Measurements from ENCODE around the gene LRBA. TPM values are rescaled to one million over a fixed set of nuclear protein-coding genes. Genes with fewer than 3 reads are reported as not detected.

Gene LRBA
- total and polyA plus RNA-seq, 9 of the 15 experiments (the other 6 are each of a cell fraction or from before 2014, with no cell fraction given), result 24.2 to 88.7 (median 59.7) TPM

GRCh38 chr4:150297861-150298474 lies 717.1 kb downstream of the LRBA start (continued):
- TF ChIP-seq, protein P1, sequence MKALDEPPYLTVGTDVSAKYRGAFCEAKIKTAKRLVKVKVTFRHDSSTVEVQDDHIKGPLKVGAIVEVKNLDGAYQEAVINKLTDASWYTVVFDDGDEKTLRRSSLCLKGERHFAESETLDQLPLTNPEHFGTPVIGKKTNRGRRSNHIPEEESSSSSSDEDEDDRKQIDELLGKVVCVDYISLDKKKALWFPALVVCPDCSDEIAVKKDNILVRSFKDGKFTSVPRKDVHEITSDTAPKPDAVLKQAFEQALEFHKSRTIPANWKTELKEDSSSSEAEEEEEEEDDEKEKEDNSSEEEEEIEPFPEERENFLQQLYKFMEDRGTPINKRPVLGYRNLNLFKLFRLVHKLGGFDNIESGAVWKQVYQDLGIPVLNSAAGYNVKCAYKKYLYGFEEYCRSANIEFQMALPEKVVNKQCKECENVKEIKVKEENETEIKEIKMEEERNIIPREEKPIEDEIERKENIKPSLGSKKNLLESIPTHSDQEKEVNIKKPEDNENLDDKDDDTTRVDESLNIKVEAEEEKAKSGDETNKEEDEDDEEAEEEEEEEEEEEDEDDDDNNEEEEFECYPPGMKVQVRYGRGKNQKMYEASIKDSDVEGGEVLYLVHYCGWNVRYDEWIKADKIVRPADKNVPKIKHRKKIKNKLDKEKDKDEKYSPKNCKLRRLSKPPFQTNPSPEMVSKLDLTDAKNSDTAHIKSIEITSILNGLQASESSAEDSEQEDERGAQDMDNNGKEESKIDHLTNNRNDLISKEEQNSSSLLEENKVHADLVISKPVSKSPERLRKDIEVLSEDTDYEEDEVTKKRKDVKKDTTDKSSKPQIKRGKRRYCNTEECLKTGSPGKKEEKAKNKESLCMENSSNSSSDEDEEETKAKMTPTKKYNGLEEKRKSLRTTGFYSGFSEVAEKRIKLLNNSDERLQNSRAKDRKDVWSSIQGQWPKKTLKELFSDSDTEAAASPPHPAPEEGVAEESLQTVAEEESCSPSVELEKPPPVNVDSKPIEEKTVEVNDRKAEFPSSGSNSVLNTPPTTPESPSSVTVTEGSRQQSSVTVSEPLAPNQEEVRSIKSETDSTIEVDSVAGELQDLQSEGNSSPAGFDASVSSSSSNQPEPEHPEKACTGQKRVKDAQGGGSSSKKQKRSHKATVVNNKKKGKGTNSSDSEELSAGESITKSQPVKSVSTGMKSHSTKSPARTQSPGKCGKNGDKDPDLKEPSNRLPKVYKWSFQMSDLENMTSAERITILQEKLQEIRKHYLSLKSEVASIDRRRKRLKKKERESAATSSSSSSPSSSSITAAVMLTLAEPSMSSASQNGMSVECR (CRISPR knock-in tag; IDR thresholded peaks at IDR 0.05), result no peak
- TF ChIP-seq U2AF1 (optimal IDR thresholded peaks at IDR 0.05; ENCODE audit: low read depth, low read length) (no peak), ZBTB43 (CRISPR knock-in tag; IDR thresholded peaks at IDR 0.05) (no peak), MAZ (CRISPR knock-in tag; conservative IDR thresholded peaks at IDR 0.05 in 1 of 2, IDR thresholded peaks at IDR 0.05 in 1 of 2) (peak in 1 of 2 experiments; percentile 40; a peak in 1 of 4 replicates), ZBTB8A (IDR thresholded peaks at IDR 0.05; ENCODE audit: partially characterized antibody) (no peak), NCOA1 (IDR thresholded peaks at IDR 0.05; ENCODE audit: low read depth) (no peak), BHLHE40 (IDR thresholded peaks at IDR 0.05; ENCODE audit: low read length) (no peak), LCOR (CRISPR knock-in tag; IDR thresholded peaks at IDR 0.05) (no peak), ZBED1 (IDR thresholded peaks at IDR 0.05) (no peak), ARID2 (IDR thresholded peaks at IDR 0.05) (0 out of 2 replicates have a peak, but pooled peaks have one; percentile 36), SMC3 (conservative IDR thresholded peaks at IDR 0.05; ENCODE audit: insufficient read depth, low read depth, low read length) (peak; percentile 64; the same call in 1 of the 2 replicates), ZNF785 (CRISPR knock-in tag; IDR thresholded peaks at IDR 0.05) (no peak), DPF2 (IDR thresholded peaks at IDR 0.05) (no peak), SAP30 (IDR thresholded peaks at IDR 0.05; ENCODE audit: borderline replicate concordance, insufficient read depth, low read depth, low read length, poor library complexity, severe bottlenecking) (no peak), ZNF431 (CRISPR knock-in tag; IDR thresholded peaks at IDR 0.05) (no peak), RBM25 (IDR thresholded peaks at IDR 0.05; ENCODE audit: low read depth, low read length, severe bottlenecking) (no peak), PYGO2 (tag; IDR thresholded peaks at IDR 0.05) (no peak), CHCHD3 (CRISPR knock-in tag; IDR thresholded peaks at IDR 0.05) (no peak)
- TF ChIP-seq, protein P2, sequence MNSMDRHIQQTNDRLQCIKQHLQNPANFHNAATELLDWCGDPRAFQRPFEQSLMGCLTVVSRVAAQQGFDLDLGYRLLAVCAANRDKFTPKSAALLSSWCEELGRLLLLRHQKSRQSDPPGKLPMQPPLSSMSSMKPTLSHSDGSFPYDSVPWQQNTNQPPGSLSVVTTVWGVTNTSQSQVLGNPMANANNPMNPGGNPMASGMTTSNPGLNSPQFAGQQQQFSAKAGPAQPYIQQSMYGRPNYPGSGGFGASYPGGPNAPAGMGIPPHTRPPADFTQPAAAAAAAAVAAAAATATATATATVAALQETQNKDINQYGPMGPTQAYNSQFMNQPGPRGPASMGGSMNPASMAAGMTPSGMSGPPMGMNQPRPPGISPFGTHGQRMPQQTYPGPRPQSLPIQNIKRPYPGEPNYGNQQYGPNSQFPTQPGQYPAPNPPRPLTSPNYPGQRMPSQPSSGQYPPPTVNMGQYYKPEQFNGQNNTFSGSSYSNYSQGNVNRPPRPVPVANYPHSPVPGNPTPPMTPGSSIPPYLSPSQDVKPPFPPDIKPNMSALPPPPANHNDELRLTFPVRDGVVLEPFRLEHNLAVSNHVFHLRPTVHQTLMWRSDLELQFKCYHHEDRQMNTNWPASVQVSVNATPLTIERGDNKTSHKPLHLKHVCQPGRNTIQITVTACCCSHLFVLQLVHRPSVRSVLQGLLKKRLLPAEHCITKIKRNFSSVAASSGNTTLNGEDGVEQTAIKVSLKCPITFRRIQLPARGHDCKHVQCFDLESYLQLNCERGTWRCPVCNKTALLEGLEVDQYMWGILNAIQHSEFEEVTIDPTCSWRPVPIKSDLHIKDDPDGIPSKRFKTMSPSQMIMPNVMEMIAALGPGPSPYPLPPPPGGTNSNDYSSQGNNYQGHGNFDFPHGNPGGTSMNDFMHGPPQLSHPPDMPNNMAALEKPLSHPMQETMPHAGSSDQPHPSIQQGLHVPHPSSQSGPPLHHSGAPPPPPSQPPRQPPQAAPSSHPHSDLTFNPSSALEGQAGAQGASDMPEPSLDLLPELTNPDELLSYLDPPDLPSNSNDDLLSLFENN (IDR thresholded peaks at IDR 0.05; ENCODE audit: low read depth in 2 of 2, low read length in 2 of 2), result no peak

Data from K562 (cell line).